NCI-H526 treated with DMSO at 0.1 percent for 48 hours (cell line): ENCODE measurements around the gene ACTRT2.

Experiments used
- DNase-seq: peaks from one replicate; lab custom pipeline; 2025; lab: John Stamatoyannopoulos, UW

The ACTRT2 gene

DNA sequence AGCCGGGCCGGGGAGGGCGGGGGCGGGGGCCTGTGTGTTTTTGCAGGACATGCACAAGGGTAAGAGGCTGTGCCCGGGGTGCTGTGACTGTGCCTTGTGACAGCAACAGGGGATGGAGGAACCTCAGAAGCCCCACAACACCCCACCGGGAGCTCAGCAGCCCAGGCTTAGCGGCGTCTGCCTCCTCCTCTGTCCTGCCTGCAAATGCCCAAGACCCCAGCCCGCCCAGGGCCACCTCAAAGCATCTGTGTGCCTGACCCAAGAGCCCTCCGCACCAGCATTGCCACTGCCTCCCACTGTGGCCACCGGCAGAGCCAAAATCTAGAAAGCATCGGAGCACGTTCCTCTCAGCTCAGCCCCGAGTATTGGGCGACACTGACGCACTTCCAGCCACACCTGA is 2.7 kb upstream of the ACTRT2 start:
- no peak for DNase-seq

- no peak for DNase-seq
These were observed 2.2 kb upstream of the ACTRT2 start for GRCh38 chr1:3019007-3019515.

DNA sequence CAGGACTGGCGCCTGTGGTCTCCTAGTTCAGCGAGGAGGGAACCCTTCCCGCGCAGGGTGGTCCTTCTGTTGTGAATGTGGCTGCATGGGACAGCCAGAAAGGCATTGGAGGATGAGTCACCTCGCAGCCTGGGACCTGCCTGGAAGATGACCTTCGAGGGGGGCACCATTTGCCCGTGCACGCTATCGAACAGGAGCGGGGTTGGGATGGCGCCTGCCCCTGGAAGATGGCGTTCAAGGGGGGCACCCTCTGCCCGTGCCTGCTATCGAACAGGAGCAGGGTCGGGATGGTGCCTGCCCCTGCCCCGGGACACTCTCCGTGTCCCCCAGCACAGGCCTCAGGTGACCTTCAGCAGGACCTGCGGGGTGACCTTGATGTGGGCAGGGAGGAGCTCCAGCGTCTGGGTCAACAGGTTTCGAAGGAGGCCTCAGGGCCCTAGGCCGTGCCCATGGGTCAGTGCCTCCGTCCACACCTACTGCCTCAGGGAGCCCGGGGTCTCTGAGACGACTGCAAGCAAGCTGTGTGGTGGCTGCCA is 1.7 kb upstream of the ACTRT2 start:
- DNase-seq: no peak

DNA sequence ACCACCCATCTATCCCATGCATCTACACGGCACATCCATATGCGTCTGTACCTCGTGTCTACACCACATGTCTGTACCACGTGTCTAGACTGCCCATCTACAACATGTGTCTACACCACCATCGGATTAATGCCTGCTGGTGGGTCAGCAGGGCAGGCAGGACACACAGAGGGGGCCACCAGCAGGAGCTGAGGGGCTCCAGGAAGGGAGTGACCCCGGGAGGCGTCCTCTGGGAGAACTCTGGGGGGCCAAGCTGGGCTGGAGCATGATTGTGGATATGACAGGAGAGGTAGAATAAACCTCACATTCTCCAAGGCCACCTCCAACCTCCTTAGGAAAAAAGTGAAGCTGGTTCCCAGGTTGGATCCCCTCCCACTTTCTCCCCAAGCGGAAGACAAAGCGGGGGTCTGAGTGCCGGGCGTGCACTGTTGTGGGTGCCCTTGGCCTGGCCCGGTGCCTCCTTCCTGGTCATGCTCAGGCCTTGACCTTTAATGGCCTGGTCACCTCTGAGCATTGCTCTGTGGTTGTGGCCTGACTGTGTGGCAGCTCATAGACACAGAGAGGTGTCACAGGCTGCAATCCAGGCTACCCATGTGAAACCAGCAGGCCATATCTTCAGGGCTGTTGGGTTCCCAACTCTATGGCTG is 881 bp upstream of the ACTRT2 start:
- DNase-seq: no peak

DNA sequence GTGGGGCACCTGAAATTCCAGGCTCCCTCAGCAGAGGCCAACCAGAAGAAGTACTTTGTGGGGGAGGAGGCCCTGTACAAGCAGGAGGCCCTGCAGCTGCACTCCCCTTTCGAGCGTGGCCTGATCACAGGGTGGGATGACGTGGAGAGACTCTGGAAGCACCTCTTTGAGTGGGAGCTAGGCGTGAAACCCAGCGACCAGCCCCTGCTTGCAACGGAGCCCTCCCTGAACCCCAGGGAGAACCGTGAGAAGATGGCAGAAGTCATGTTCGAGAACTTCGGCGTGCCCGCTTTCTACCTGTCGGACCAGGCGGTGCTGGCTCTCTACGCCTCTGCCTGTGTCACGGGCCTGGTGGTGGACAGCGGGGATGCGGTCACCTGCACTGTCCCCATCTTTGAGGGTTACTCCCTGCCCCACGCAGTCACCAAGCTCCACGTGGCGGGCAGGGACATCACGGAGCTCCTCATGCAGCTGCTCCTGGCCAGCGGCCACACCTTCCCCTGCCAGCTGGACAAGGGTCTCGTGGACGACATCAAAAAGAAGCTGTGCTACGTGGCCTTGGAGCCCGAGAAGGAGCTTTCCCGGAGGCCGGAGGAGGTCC is 634 bp downstream of the ACTRT2 start:
- no peak for DNase-seq

- no peak for DNase-seq
These were observed 1.3 kb downstream of the ACTRT2 start for GRCh38 chr1:3022511-3022973.

GRCh38 chr1:3022976-3023375 is 1.7 kb downstream of the ACTRT2 start:
- no peak for DNase-seq

DNA sequence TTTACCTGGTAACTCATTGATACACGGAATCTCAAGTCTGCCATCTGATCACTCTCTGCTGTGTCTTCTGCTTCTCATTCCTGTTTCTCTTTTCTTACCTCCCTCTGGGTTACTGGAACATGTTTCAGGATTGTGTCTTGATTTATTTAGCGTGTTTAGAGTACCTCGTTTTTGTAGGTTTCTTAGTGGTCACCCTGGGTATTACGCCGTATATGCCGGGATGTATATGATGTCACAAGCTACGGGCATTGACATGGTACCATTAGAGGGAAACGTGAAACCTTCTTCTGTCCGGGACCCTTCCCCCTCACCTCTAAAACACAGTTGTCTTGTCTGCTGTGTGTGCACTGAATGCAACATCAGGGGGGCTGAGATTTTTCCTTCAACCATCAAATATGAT is 2.8 kb downstream of the ACTRT2 start:
- no peak for DNase-seq

GRCh38 chr1:3024588-3024987 is 3.3 kb downstream of the ACTRT2 start:
- DNase-seq: no peak

DNA sequence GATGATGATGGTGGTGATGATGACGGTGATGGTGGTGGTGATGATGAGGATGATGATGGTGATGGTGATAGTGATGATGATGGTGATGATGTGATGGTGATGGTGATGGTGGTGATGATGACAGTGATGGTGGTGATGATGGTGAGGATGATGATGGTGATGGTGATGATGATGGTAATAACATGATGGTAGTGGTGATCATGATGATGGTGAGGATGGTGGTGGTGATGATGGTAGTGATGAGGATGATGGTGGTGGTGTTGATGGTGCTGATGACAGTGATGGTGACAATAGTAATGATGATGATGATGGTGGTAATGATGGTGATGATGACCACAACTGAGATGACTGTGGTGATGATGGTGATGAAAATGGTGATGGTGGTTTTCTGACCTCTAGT is 4.9 kb downstream of the ACTRT2 start:
- DNase-seq: no peak

- no peak for DNase-seq
These were observed 5.5 kb downstream of the ACTRT2 start for GRCh38 chr1:3026581-3027391.

DNA sequence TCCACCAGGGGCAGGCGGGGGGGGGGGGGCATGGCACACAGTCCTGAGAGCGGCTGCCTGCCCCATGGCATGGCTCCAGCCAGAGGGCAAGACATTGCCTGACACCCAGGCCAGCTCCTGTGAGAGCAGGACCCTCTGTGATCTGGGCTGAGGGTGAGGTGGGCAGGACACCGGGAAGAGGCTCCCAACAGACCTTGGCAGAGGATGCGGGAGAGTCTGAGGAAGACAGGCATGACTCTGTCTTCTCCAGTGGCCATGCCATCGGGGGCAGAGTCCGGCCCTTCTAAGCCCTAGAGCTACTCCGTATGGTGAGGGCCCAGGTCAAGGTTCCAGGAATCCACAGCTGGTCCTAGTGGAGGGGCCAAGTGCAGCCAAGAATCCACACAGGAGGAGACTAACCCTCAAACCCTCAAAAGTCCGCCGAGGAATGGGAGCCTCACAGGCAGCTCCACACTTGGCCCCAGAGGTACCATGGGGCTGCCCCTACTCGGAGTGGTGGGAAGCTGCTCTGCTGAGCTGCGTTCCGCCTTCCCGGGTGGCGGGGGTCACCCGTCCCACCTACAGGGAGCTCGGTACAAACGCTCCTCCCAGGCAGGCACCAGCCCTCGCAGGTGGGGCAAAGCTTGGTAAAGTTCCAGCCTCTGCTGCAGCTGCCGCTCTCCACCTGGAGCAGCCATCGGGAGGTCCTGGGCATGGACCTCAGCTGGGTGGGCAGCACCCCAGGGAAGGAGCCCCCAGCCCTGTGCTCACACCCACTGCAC is 6.5 kb downstream of the ACTRT2 start:
- no peak for DNase-seq

DNA sequence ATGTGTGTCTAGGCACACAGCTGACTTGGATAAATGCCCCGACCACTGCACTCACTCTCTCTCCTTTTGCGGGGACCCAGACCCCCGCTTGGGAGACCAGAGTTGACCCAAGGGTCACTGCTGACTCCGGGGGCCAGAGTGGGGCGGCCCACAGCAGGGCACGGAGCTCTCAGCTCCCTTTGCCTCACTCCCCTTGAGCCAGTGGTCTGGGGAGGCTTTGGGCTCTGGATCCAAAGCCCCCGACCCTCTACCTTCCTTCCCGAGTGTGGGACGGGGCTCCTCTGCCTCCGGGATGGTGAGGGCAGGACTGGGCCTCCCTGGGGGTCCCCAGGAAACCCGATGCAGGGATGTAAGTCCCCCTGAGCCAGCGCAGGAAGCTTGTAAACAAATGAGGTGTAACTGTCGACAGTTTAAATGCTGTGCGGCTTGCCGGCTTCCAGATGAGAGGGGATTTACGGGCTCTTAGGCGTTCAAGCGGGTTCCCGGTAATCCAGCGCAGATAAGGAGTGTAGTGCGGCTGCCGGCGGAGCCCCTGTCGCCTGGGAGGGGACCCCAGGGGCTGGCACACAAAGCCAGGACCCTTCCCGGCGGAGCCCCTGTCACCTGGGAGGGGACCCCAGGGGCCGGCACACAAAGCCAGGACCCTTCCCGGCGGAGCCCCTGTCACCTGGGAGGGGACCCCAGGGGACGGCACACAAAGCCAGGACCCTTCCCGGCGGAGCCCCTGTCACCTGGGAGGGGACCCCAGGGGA is 7.4 kb downstream of the ACTRT2 start:
- DNase-seq: no peak

DNA sequence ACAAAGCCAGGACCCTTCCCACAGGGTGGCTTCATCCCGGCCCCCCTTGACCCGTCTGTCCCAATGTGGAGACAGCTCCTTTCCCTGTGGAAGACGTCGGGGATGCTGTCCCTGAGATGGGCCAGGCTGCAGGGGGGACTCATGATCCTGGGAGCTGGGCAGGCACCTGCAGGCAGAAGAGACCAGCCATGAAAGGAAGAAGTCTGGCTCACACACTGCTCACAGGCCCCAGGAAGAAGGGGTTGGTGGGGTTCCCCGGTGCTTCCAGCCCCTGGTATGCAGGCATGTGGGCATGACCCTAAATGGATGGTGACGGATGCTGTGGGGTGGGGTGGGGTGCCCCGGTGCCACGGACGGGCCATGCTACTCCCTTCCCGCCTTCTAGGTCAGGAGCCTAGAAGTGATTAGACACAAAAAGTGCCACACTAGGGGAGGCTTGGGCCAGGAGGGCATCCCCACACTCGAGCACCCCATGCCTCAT is 8.3 kb downstream of the ACTRT2 start:
- no peak for DNase-seq

GRCh38 chr1:3029991-3030662 is 8.9 kb downstream of the ACTRT2 start:
- no peak for DNase-seq

- DNase-seq: no peak
These were observed 9.6 kb downstream of the ACTRT2 start for GRCh38 chr1:3030663-3031381.

- DNase-seq: no peak
These were observed 10.3 kb downstream of the ACTRT2 start for GRCh38 chr1:3031401-3032221.

- DNase-seq: no peak
These were observed 11.2 kb downstream of the ACTRT2 start for GRCh38 chr1:3032371-3033039.
